HEK293 (cell line): ENCODE measurements around the gene LMCD1.

Experiments used
- CTCF ChIP-seq: fragments of 450-650 bp; formaldehyde crosslinking; IDR thresholded peaks from 2 replicates; pipeline ENCODE4 v1.5.1; 2016; ENCODE audit warnings: missing biosample characterization, missing genetic modification characterization
- EGR2 ChIP-seq: fragments of 450-650 bp; formaldehyde crosslinking; IDR thresholded peaks from 2 replicates; pipeline ENCODE4 v1.5.1; 2016; ENCODE audit warnings: low read depth, missing biosample characterization, missing genetic modification characterization
- ZFP37 ChIP-seq: fragments of 450-650 bp; formaldehyde crosslinking; IDR thresholded peaks from 2 replicates; pipeline ENCODE4 v1.5.1; 2016; ENCODE audit warnings: missing biosample characterization, missing genetic modification characterization
- ZSCAN30 ChIP-seq: fragments of 450-650 bp; IDR thresholded peaks from 2 replicates; pipeline ENCODE4 v1.5.1; 2018; ENCODE audit warnings: missing biosample characterization, mild to moderate bottlenecking, missing genetic modification characterization, moderate library complexity

GRCh38 chr3:8519156-8519555 is 17.5 kb downstream of the LMCD1 start:
- no peak for TF ChIP-seq ZFP37 (tag by site-specific recombination)
- no peak for TF ChIP-seq CTCF
- TF ChIP-seq EGR2 (tag by site-specific recombination), result no peak
- no peak for TF ChIP-seq ZSCAN30 (tag by site-specific recombination)
